ENCODE results near the gene TRAF2. TPM values are rescaled to one million over a fixed set of nuclear protein-coding genes. Genes with fewer than 3 reads are reported as not detected.
A peak's percentile ranks its signal among the peaks of the same experiment; 100 is the strongest.

The TRAF2 gene
- total RNA-seq, 1 donor from 2014 or later, result 21.7 TPM

GRCh38 chr9:136910901-136911245, 24.6 kb downstream of the TRAF2 start:
- Mint-ChIP-seq H3K4me1 (ENCODE audit: unreplicated experiment) (no peaks in the 10 kb centered on the region), H3K4me3 (ENCODE audit: unreplicated experiment) (no peak overlapping the region), H3K36me3 (ENCODE audit: low read depth, unreplicated experiment) (peaks cover 10% of the 10 kb centered on the region), H3K27me3 (ENCODE audit: unreplicated experiment) (peaks cover 7% of the 10 kb centered on the region), H3K9me3 (ENCODE audit: unreplicated experiment) (no peaks in the 10 kb centered on the region), H3K27ac (ENCODE audit: unreplicated experiment) (no peak overlapping the region)
- no peak for DNase-seq (ENCODE audit: low spot score)
- no peak for TF ChIP-seq CTCF (IDR thresholded peaks at IDR 0.05; ENCODE audit: unreplicated experiment)

GRCh38 chr9:136913701-136914438, 27.6 kb downstream of the TRAF2 start:
- Mint-ChIP-seq H3K27ac (ENCODE audit: unreplicated experiment) (peak overlapping the region; percentile 18), H3K4me3 (ENCODE audit: unreplicated experiment) (no peak overlapping the region), H3K9me3 (ENCODE audit: unreplicated experiment) (no peaks in the 10 kb centered on the region), H3K36me3 (ENCODE audit: low read depth, unreplicated experiment) (peaks cover 10% of the 10 kb centered on the region), H3K4me1 (ENCODE audit: unreplicated experiment) (no peaks in the 10 kb centered on the region), H3K27me3 (ENCODE audit: unreplicated experiment) (peaks cover 5% of the 10 kb centered on the region)
- no peak for TF ChIP-seq CTCF (IDR thresholded peaks at IDR 0.05; ENCODE audit: unreplicated experiment)
- DNase-seq (ENCODE audit: low spot score), result no peak

GRCh38 chr9:136915632-136916329, 29.5 kb downstream of the TRAF2 start:
- peaks cover 19% of the 10 kb centered on the region for H3K36me3 Mint-ChIP-seq (ENCODE audit: low read depth, unreplicated experiment)

GRCh38 chr9:136916330-136917184, 30.2 kb downstream of the TRAF2 start:
- H3K27me3 Mint-ChIP-seq (ENCODE audit: unreplicated experiment), result peaks cover 11% of the 10 kb centered on the region
- H3K4me1 Mint-ChIP-seq (ENCODE audit: unreplicated experiment), result no peaks in the 10 kb centered on the region
- peak overlapping the region; percentile 44 for H3K4me3 Mint-ChIP-seq (ENCODE audit: unreplicated experiment)
- TF ChIP-seq CTCF (IDR thresholded peaks at IDR 0.05; ENCODE audit: unreplicated experiment), result no peak
- peaks cover 19% of the 10 kb centered on the region for H3K36me3 Mint-ChIP-seq (ENCODE audit: low read depth, unreplicated experiment)
- H3K27ac Mint-ChIP-seq (ENCODE audit: unreplicated experiment), result no peak overlapping the region
- no peaks in the 10 kb centered on the region for H3K9me3 Mint-ChIP-seq (ENCODE audit: unreplicated experiment)
- DNase-seq (ENCODE audit: low spot score), result no peak

More at GRCh38 chr9:136915632-136916329, 29.5 kb downstream of the TRAF2 start:
- Mint-ChIP-seq H3K27ac (ENCODE audit: unreplicated experiment) (no peak overlapping the region), H3K4me1 (ENCODE audit: unreplicated experiment) (no peaks in the 10 kb centered on the region), H3K27me3 (ENCODE audit: unreplicated experiment) (peaks cover 11% of the 10 kb centered on the region), H3K4me3 (ENCODE audit: unreplicated experiment) (peak overlapping the region; percentile 23), H3K9me3 (ENCODE audit: unreplicated experiment) (no peaks in the 10 kb centered on the region)
- no peak for DNase-seq (ENCODE audit: low spot score)
- no peak for TF ChIP-seq CTCF (IDR thresholded peaks at IDR 0.05; ENCODE audit: unreplicated experiment)
